LNCAP (cell line): ENCODE results near the gene EPS15.

Experiments
- CTCF ChIP-seq: fragments of 450-650 bp; IDR thresholded peaks from 2 replicates; pipeline ENCODE4 v1.5.1; 2017; ENCODE audit warnings: mild to moderate bottlenecking

Gene EPS15

GRCh38 chr1:51410568-51411460 lies 108.3 kb downstream of the EPS15 start:
- TF ChIP-seq CTCF, result no peak

GRCh38 chr1:51392241-51392640 lies 126.8 kb downstream of the EPS15 start:
- TF ChIP-seq CTCF, result no peak

GRCh38 chr1:51385776-51386175 lies 133.3 kb downstream of the EPS15 start:
- TF ChIP-seq CTCF, result no peak

GRCh38 chr1:51381964-51382363 lies 137.1 kb downstream of the EPS15 start:
- no peak for TF ChIP-seq CTCF

- no peak for TF ChIP-seq CTCF
These were observed 138.1 kb downstream of the EPS15 start for GRCh38 chr1:51380936-51381335.

GRCh38 chr1:51378871-51379270 lies 140.2 kb downstream of the EPS15 start:
- no peak for TF ChIP-seq CTCF

GRCh38 chr1:51373898-51374297 lies 145.2 kb downstream of the EPS15 start:
- no peak for TF ChIP-seq CTCF
